Panc1 (cell line): ENCODE measurements around the gene RNF114. TPM values are rescaled to one million over a fixed set of nuclear protein-coding genes. Genes with fewer than 3 reads are reported as not detected.

Source experiments
- ATAC-seq: fragments of 200-7000 bp; cut with Tn5 transposase; 2 replicates; pipeline ENCODE4 v1.9.1; 2020; ENCODE audit warnings: mild to moderate bottlenecking, moderate library complexity
- BruUV-seq: library from RNA; stranded (reverse); fragments of 400-500 nt; replicated peaks from 2 replicates; lab custom pipeline; 2021; lab: Mats Ljungman, UMichigan
- CTCF ChIA-PET: fragments of 300-600 bp; sonication (Branson Sonifier 250); formaldehyde crosslinking; loops from one replicate; lab custom pipeline; 2022; ENCODE audit warnings: antibody characterized with exemption; lab: Charles Lee
- POLR2A ChIA-PET: fragments of 300-600 bp; sonication (Branson Sonifier 250); formaldehyde crosslinking; loops from one replicate; lab custom pipeline; 2022; ENCODE audit warnings: antibody characterized with exemption; lab: Charles Lee
- DNase-seq: peaks from one replicate; pipeline ENCODE4 v3.0.0-alpha.2; 2010; ENCODE audit warnings: low read depth, low spot score
- H3K27ac ChIP-seq: 2 replicates; pipeline ENCODE4 v1.5.1; 2011; ENCODE audit warnings: mild to moderate bottlenecking, low read length, inconsistent platforms
- H3K27me3 ChIP-seq: fragments of 200-500 bp; sonication (Bioruptor generic); 2 replicates; pipeline ENCODE4 v1.6.0; 2014; ENCODE audit warnings: low read length, inconsistent platforms; ENCODE audit not compliant: control insufficient read depth, insufficient read depth
- H3K36me3 ChIP-seq: fragments of 200-500 bp; sonication (Bioruptor generic); 2 replicates; pipeline ENCODE4 v1.5.1; 2014; ENCODE audit warnings: inconsistent platforms, mild to moderate bottlenecking, low read length, moderate library complexity; ENCODE audit not compliant: control insufficient read depth, insufficient read depth
- H3K4me1 ChIP-seq: 2 replicates; pipeline ENCODE4 v1.5.1; 2011; ENCODE audit warnings: inconsistent platforms, mild to moderate bottlenecking, low read length, moderate library complexity; ENCODE audit not compliant: control insufficient read depth, insufficient read depth
- H3K4me3 ChIP-seq, 2 experiments: 2 replicates each; pipeline ENCODE4 v1.5.1; 2011 to 2012; ENCODE audit warnings: low read depth in 2 of 2, low read length in 2 of 2, mild to moderate bottlenecking in 2 of 2, inconsistent platforms in 1 of 2, moderate library complexity in 1 of 2
- H3K9me3 ChIP-seq: fragments of 200-500 bp; sonication (Bioruptor generic); 2 replicates; pipeline ENCODE4 v1.5.1; 2014; ENCODE audit warnings: low read depth, mild to moderate bottlenecking, inconsistent platforms, low read length, moderate library complexity; ENCODE audit not compliant: control insufficient read depth, insufficient read depth
- CTCF ChIP-seq: fragments of 450-650 bp; IDR thresholded peaks from 2 replicates; pipeline ENCODE4 v1.5.1; 2017; ENCODE audit warnings: mild to moderate bottlenecking
- POLR2AphosphoS5 ChIP-seq: IDR thresholded peaks from 2 replicates; pipeline ENCODE4 v1.6.1; 2012; ENCODE audit warnings: mild to moderate bottlenecking, low read depth, low read length, moderate library complexity
- REST ChIP-seq, 2 experiments: IDR thresholded peaks; 2 replicates each; pipeline ENCODE4 v1.6.1; 2011 to 2012; ENCODE audit warnings: low read depth in 2 of 2, control low read depth in 1 of 2, low read length in 1 of 2, mild to moderate bottlenecking in 1 of 2, moderate library complexity in 1 of 2; ENCODE audit not compliant: insufficient read depth in 1 of 2
- SIN3A ChIP-seq: IDR thresholded peaks from 2 replicates; pipeline ENCODE4 v1.6.1; 2012; ENCODE audit warnings: low read depth, mild to moderate bottlenecking, low read length, moderate library complexity, borderline replicate concordance; ENCODE audit not compliant: insufficient read depth
- TCF7L2 ChIP-seq: IDR thresholded peaks from 2 replicates; pipeline ENCODE4 v1.6.1; 2011; ENCODE audit warnings: mild to moderate bottlenecking, low read depth, low read length, inconsistent platforms
- in situ Hi-C: cut with HindIII; loops from 2 replicates; pipeline ENCODE4 v1.10.0; 2016; ENCODE audit warnings: low sequenced_read_pairs, low pct_unique_long_range_greater_than_20kb
- intact Hi-C: fragments of 100-400 bp; cut with micrococcal nuclease; formaldehyde crosslinking; loops from one replicate; pipeline ENCODE4 v1.10.0; 2022; ENCODE audit not compliant: unreplicated experiment
- total RNA-seq: library from RNA; stranded (reverse); gene quantifications from one replicate; pipeline ENCODE4 v1.2.1, GENCODE V29; 2021; ENCODE audit not compliant: unreplicated experiment

The RNF114 gene
- total RNA-seq, 1 experiment from 2014 or later = 70.0 TPM

GRCh38 chr20:49987015-49987867 lies 51.0 kb downstream of the RNF114 start:
- H3K27ac ChIP-seq = peak overlapping the region; percentile 73
- ChIA-PET CTCF (interaction anchor here (0.8 kb wide), 1 partner anchor 84 kb away, joined by 4 read pairs; no protein-coding TSS in a partner anchor), POLR2A (no interaction called here)
- in situ Hi-C loops (no loop called here), intact Hi-C loops (no loop called here)
- H3K36me3 ChIP-seq = no peaks in the 10 kb centered on the region
- peaks cover 68% of the 10 kb centered on the region for H3K4me1 ChIP-seq
- H3K27me3 ChIP-seq = no peaks in the 10 kb centered on the region
- TF ChIP-seq CTCF (no peak), SIN3A (no peak), POLR2AphosphoS5 (no peak), REST (IDR thresholded peaks at IDR 0.05; ENCODE audit: insufficient read depth in 1 of 2, low read depth in 2 of 2, low read length in 1 of 2) (no peak), TCF7L2 (no peak)
- BruUV-seq = no TSS peak
- peak overlapping the region in 1 of 2 experiments; percentile 28; a peak in 2 of 4 replicates for H3K4me3 ChIP-seq
- DNase-seq = no peak
- no peaks in the 10 kb centered on the region for H3K9me3 ChIP-seq
- no peak for ATAC-seq

- BruUV-seq = no TSS peak
- no peaks in the 10 kb centered on the region for H3K9me3 ChIP-seq
- H3K27ac ChIP-seq = peak overlapping the region; percentile 73
- peaks cover 67% of the 10 kb centered on the region for H3K4me1 ChIP-seq
- ChIA-PET POLR2A (interaction anchor here (0.7 kb wide), 3 partner anchors 11 to 135 kb away, joined by 3 to 17 read pairs (median 3); no protein-coding TSS in a partner anchor), CTCF (interaction anchor here (0.8 kb wide), 2 partner anchors 9 to 84 kb away, joined by 4 to 5 read pairs; no protein-coding TSS in a partner anchor)
- in situ Hi-C loops (no loop called here), intact Hi-C loops (no loop called here)
- TF ChIP-seq REST (IDR thresholded peaks at IDR 0.05; ENCODE audit: insufficient read depth in 1 of 2, low read depth in 2 of 2, low read length in 1 of 2) = no peak
- TF ChIP-seq POLR2AphosphoS5 = no peak
- TF ChIP-seq SIN3A = no peak
- TF ChIP-seq TCF7L2 = no peak
- TF ChIP-seq CTCF = no peak
- H3K36me3 ChIP-seq = no peaks in the 10 kb centered on the region
- DNase-seq (no peak), ATAC-seq (no peak)
- no peak overlapping the region for H3K4me3 ChIP-seq
- no peaks in the 10 kb centered on the region for H3K27me3 ChIP-seq
These were observed 51.9 kb downstream of the RNF114 start for GRCh38 chr20:49987868-49988690.
